Lung (tissue), 12 donors: ENCODE results near the gene EFNA5. TPM values are rescaled to one million over a fixed set of nuclear protein-coding genes. Genes with fewer than 3 reads are reported as not detected.

Experiments used
- ATAC-seq: fragments of 200-7000 bp; cut with Tn5 transposase; one replicate; pipeline ENCODE4 v1.9.1; 2020; ENCODE audit warnings: moderate number of reproducible peaks; ENCODE audit not compliant: insufficient read depth, low FRiP score
- DNase-seq, 3 donors: peaks; one replicate each; pipeline ENCODE4 v3.0.0-alpha.2; 2013 to 2017
- H3K27ac ChIP-seq, 2 donors: one replicate each; pipeline ENCODE4 v1.5.1; 2013; ENCODE audit warnings: mild to moderate bottlenecking in 2 of 2, moderate library complexity in 2 of 2, control low read depth in 1 of 2, inconsistent platforms in 1 of 2, low read depth in 1 of 2, low read length in 1 of 2
- H3K27me3 ChIP-seq, 3 donors: one replicate each; pipeline ENCODE4 v1.5.1; 2013; ENCODE audit warnings: low read length in 2 of 3; ENCODE audit not compliant: control insufficient read depth in 3 of 3, insufficient read depth in 3 of 3
- H3K36me3 ChIP-seq, 4 donors: one replicate each; pipeline ENCODE4 v1.5.1; 2013; ENCODE audit warnings: low read length in 4 of 4, mild to moderate bottlenecking in 1 of 4, moderate library complexity in 1 of 4; ENCODE audit not compliant: control insufficient read depth in 4 of 4, insufficient read depth in 4 of 4
- H3K4me1 ChIP-seq, 5 donors: one replicate each; pipeline ENCODE4 v1.5.1; 2013; ENCODE audit warnings: low read length in 5 of 5, mild to moderate bottlenecking in 2 of 5, moderate library complexity in 1 of 5; ENCODE audit not compliant: control insufficient read depth in 5 of 5, insufficient read depth in 5 of 5
- H3K4me3 ChIP-seq: one replicate; pipeline ENCODE4 v1.5.1; 2013; ENCODE audit warnings: mild to moderate bottlenecking, control low read depth, moderate library complexity
- H3K9ac ChIP-seq, 2 donors: one replicate each; pipeline ENCODE4 v1.5.1; 2013; ENCODE audit warnings: low read length in 2 of 2, control low read depth in 1 of 2; ENCODE audit not compliant: insufficient read depth in 1 of 2
- H3K9me3 ChIP-seq, 4 donors: one replicate each; pipeline ENCODE4 v1.5.1; 2013; ENCODE audit warnings: low read length in 3 of 4, mild to moderate bottlenecking in 1 of 4, moderate library complexity in 1 of 4; ENCODE audit not compliant: control insufficient read depth in 4 of 4, insufficient read depth in 3 of 4
- CTCF ChIP-seq: IDR thresholded peaks from 2 replicates; pipeline ENCODE4 v1.5.1; 2012; ENCODE audit warnings: mild to moderate bottlenecking; ENCODE audit errors: control extremely low read depth, extremely low read depth
- WGBS, 2 donors: extraction: QIAGEN DNeasy Blood & Tissue Kit; methylation state at CpG; one replicate each; pipeline ENCODE4 v1.1.7; 2013; 5-methylcytosine and 5-hydroxymethylcytosine counted together
- polyA plus RNA-seq, 2 donors: library from polyadenylated mRNA; stranded (reverse); fragments of 200-250 nt; gene quantifications; one replicate each; pipeline ENCODE4 v1.2.1, GENCODE V29; 2013
- total RNA-seq, 2 donors: library from RNA; depleted of rRNA in 1 of 2; stranded (reverse); fragments of >200 nt in 1 of 2; gene quantifications; one replicate each; pipeline ENCODE4 v1.2.1, GENCODE V29; 2014 to 2021
- donor health status: control.
- donor health status: control.
- donor health status: Bipolar disorder and iron deficiency.
- donor health status: healthy.
- donor health status: DM: yes; HTN: yes; CAD: no.

Gene EFNA5
- total and polyA plus RNA-seq, 4 donors: 2.1 to 18.4 (median 7.8) TPM

- H3K4me3 ChIP-seq: no peak overlapping the region
- H3K36me3 ChIP-seq: no peaks in the 10 kb centered on the region
- H3K27me3 ChIP-seq: no peaks in the 10 kb centered on the region
- 89% methylated on average over 3 of the region's 3 CpGs for WGBS, 2 donors
- no peak overlapping the region for H3K9ac ChIP-seq
- no peak for TF ChIP-seq CTCF
- no peaks in the 10 kb centered on the region for H3K9me3 ChIP-seq
- ATAC-seq (no peak), DNase-seq (no peak)
- peaks cover 0 to 13% (median 2%) of the 10 kb centered on the region in 5 donors for H3K4me1 ChIP-seq
- no peak overlapping the region for H3K27ac ChIP-seq
Measured at GRCh38 chr5:107597803-107598202, 72.9 kb downstream of the EFNA5 start.

GRCh38 chr5:107597247-107597646 lies 73.5 kb downstream of the EFNA5 start:
- no peak for TF ChIP-seq CTCF
- Histone ChIP-seq H3K27ac (no peak overlapping the region), H3K9ac (no peak overlapping the region), H3K36me3 (no peaks in the 10 kb centered on the region), H3K4me1 (peaks cover 0 to 11% (median 2%) of the 10 kb centered on the region in 5 donors), H3K4me3 (no peak overlapping the region), H3K27me3 (no peaks in the 10 kb centered on the region), H3K9me3 (no peaks in the 10 kb centered on the region)
- DNase-seq (no peak), ATAC-seq (no peak)
- WGBS, 2 donors: 85% methylated on average over 3 of the region's 3 CpGs

- TF ChIP-seq CTCF: no peak
- ATAC-seq: no peak
- Histone ChIP-seq H3K9ac (no peak overlapping the region), H3K27me3 (no peaks in the 10 kb centered on the region), H3K27ac (peak overlapping the region; percentile 31 to 46), H3K4me3 (no peak overlapping the region), H3K36me3 (no peaks in the 10 kb centered on the region), H3K9me3 (no peaks in the 10 kb centered on the region), H3K4me1 (peaks cover 0 to 11% (median 0%) of the 10 kb centered on the region in 5 donors)
- DNase-seq: no peak
- WGBS, 2 donors: 76 to 87% methylated on average over 4 of the region's 4 CpGs
Measured at GRCh38 chr5:107594253-107595045, 76.3 kb downstream of the EFNA5 start.
